Smooth muscle cell (in vitro differentiated cells): ENCODE data around the gene JAK2. TPM values are rescaled to one million over a fixed set of nuclear protein-coding genes. Genes with fewer than 3 reads are reported as not detected.
"Not testable (repeated sequence)": the region's sequence is repeated elsewhere in the genome, so short reads cannot be mapped to it uniquely, and the experiment has no call there.

Experiments used
- DNase-seq: peaks from one replicate; lab custom pipeline; 2025; ENCODE audit not compliant: unreplicated experiment; lab: John Stamatoyannopoulos, UW
- H2AFZ ChIP-seq: fragments of 200-600 bp; sonication (generic); 2 replicates; pipeline ENCODE4 v1.6.0; 2016; ENCODE audit warnings: antibody characterized with exemption, low read depth, mild to moderate bottlenecking
- H3F3A ChIP-seq: fragments of 200-600 bp; sonication (generic); 2 replicates; pipeline ENCODE4 v1.6.0; 2017; ENCODE audit warnings: antibody characterized with exemption, low read depth
- H3K27ac ChIP-seq: fragments of 200-600 bp; sonication (generic); 2 replicates; pipeline ENCODE4 v1.5.1; 2016; ENCODE audit warnings: low read depth, mild to moderate bottlenecking
- H3K27me3 ChIP-seq: fragments of 200-600 bp; sonication (generic); 2 replicates; pipeline ENCODE4 v1.6.1; 2016; ENCODE audit warnings: low read depth, mild to moderate bottlenecking
- H3K36me3 ChIP-seq: fragments of 200-600 bp; sonication (generic); 2 replicates; pipeline ENCODE4 v1.5.1; 2016; ENCODE audit warnings: low read depth
- H3K4me1 ChIP-seq: fragments of 200-600 bp; sonication (generic); 2 replicates; pipeline ENCODE4 v1.5.1; 2016; ENCODE audit warnings: low read depth
- H3K4me2 ChIP-seq: fragments of 200-600 bp; sonication (generic); 2 replicates; pipeline ENCODE4 v1.6.0; 2016; ENCODE audit warnings: mild to moderate bottlenecking
- H3K4me3 ChIP-seq: fragments of 200-600 bp; sonication (generic); 2 replicates; pipeline ENCODE4 v1.5.1; 2016; ENCODE audit warnings: mild to moderate bottlenecking
- H3K79me2 ChIP-seq: fragments of 200-600 bp; sonication (generic); 2 replicates; pipeline ENCODE4 v1.6.0; 2016; ENCODE audit warnings: low read depth, mild to moderate bottlenecking
- H3K9ac ChIP-seq: fragments of 200-600 bp; sonication (generic); 2 replicates; pipeline ENCODE4 v1.6.0; 2016; ENCODE audit warnings: low read depth
- H3K9me3 ChIP-seq: fragments of 200-600 bp; sonication (generic); replicated peaks from 2 replicates; pipeline ENCODE4 v1.5.1; 2016; ENCODE audit warnings: low read depth
- H4K20me1 ChIP-seq: fragments of 200-600 bp; sonication (generic); 2 replicates; pipeline ENCODE4 v1.6.0; 2016; ENCODE audit warnings: low read depth
- CTCF ChIP-seq: fragments of 200-600 bp; sonication (generic); IDR thresholded peaks from 2 replicates; pipeline ENCODE4 v1.5.1; 2017; ENCODE audit warnings: borderline replicate concordance, mild to moderate bottlenecking, antibody characterized with exemption; ENCODE audit not compliant: insufficient read depth, poor library complexity, severe bottlenecking
- WGBS: methylation state at CpG from one replicate; pipeline ENCODE4 v1.1.7; 2016; ENCODE audit warnings: low lambda C conversion rate; 5-methylcytosine and 5-hydroxymethylcytosine counted together
- polyA plus RNA-seq: library from polyadenylated mRNA; unstranded; fragments of >200 nt; fragmentation: Nextera tagmentation; extraction: Ambion mirVana; gene quantifications from 2 replicates; pipeline ENCODE4 v1.2.1, GENCODE V29; 2016
- total RNA-seq: library from RNA; depleted of rRNA; stranded (reverse); fragments of >200 nt; gene quantifications from 2 replicates; pipeline ENCODE4 v1.2.3, GENCODE V29; 2014

Gene JAK2
- total and polyA plus RNA-seq, 2 experiments from 2014 or later: 4.9 to 12.0 TPM

DNA sequence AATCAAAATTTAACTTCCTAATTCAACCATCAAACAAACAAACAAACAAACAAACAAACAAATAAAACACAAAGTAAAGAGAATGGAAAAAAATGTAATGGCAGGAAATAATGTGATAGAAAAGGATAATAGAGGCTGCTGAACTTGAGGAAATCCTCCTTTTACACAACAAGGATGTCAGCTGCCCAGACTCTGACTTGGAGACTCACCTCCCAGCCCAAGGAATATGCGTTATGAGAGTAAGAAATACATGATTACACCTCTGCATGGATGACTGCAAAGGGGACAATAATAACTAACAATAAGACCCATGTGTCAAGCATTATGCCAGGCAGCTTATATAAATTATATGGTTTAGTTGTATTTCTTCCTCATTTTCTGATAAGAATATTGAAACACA, 46.6 kb upstream of the JAK2 start:
- WGBS: 87% methylated on average over 1 of the region's 1 CpG
- Histone ChIP-seq H2AFZ (no peak overlapping the region), H3K9me3 (no peaks in the 10 kb centered on the region), H4K20me1 (no peaks in the 10 kb centered on the region), H3K4me2 (no peak overlapping the region), H3K79me2 (no peaks in the 10 kb centered on the region), H3F3A (no peaks in the 10 kb centered on the region), H3K27me3 (no peaks in the 10 kb centered on the region), H3K36me3 (no peaks in the 10 kb centered on the region), H3K4me1 (peaks cover 4% of the 10 kb centered on the region), H3K9ac (no peak overlapping the region), H3K27ac (no peak overlapping the region), H3K4me3 (no peak overlapping the region)
- no peak for DNase-seq
- no peak for TF ChIP-seq CTCF

DNA sequence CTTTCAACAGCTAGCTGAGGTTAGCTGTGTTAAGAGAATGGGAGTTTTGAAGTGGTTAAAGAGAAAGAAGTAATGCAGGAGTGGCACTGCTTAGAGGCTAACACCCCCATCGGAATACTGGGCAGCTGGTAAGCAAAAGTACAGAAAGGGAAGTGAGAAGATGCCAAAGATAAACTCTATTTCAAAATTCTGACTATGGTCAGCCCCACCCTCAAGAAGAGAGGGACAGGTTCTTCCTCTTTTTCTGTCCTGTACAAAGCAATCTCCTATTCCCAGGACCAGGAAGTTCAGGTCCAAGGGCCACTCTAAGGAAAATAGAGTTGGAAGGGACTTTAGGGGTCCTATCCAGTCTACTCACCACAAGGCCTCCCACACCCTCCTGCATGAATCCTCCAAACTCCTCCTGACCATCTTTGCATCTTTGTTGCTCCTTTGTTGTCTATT, 45.9 kb upstream of the JAK2 start:
- WGBS: 78% methylated on average over 1 of the region's 1 CpG
- Histone ChIP-seq H3K9ac (no peak overlapping the region), H3K79me2 (no peaks in the 10 kb centered on the region), H3K4me1 (peaks cover 4% of the 10 kb centered on the region), H3K27me3 (no peaks in the 10 kb centered on the region), H3K4me3 (no peak overlapping the region), H3F3A (no peaks in the 10 kb centered on the region), H4K20me1 (no peaks in the 10 kb centered on the region), H3K27ac (no peak overlapping the region), H2AFZ (no peak overlapping the region), H3K36me3 (no peaks in the 10 kb centered on the region), H3K9me3 (no peaks in the 10 kb centered on the region), H3K4me2 (no peak overlapping the region)
- no peak for TF ChIP-seq CTCF
- no peak for DNase-seq

GRCh38 chr9:4942042-4942691, 42.9 kb upstream of the JAK2 start:
- WGBS: 70% methylated on average over 7 of the region's 7 CpGs
- H3K79me2 ChIP-seq, H4K20me1 ChIP-seq: not testable (repeated sequence)

DNA sequence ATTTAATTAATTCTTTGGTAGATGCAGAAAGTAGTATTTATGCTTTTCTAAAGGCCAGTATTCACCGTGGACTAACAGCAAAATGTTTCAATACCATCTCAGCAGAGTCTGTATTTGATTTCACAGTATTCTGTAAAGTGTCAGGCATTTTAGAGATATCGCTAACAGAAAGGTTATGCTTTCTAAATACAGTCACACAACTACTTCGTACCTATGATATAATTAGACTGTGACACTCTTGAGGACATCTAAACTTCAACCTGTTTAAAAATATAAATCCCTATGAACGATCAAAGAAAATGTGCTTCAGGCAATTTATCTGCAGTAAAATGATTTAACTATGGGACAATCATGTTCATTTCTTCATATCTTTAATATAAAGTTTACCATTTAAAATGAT, 41.7 kb upstream of the JAK2 start:
- Histone ChIP-seq H3K4me3 (no peak overlapping the region), H3K79me2 (no peaks in the 10 kb centered on the region), H3K4me1 (peaks cover 4% of the 10 kb centered on the region), H3K27me3 (no peaks in the 10 kb centered on the region), H4K20me1 (no peaks in the 10 kb centered on the region), H3K27ac (no peak overlapping the region), H3F3A (no peaks in the 10 kb centered on the region), H3K9me3 (no peaks in the 10 kb centered on the region), H3K9ac (no peak overlapping the region), H3K4me2 (no peak overlapping the region), H2AFZ (no peak overlapping the region), H3K36me3 (no peaks in the 10 kb centered on the region)
- TF ChIP-seq CTCF: no peak
- no peak for DNase-seq
- 96% methylated on average over 4 of the region's 4 CpGs for WGBS

More at GRCh38 chr9:4942042-4942691, 42.9 kb upstream of the JAK2 start:
- not testable (repeated sequence) for H3K36me3 ChIP-seq, DNase-seq, H3K27me3 ChIP-seq, H3F3A ChIP-seq, H2AFZ ChIP-seq, H3K27ac ChIP-seq, H3K9me3 ChIP-seq, H3K9ac ChIP-seq, H3K4me3 ChIP-seq, H3K4me1 ChIP-seq, H3K4me2 ChIP-seq

DNA sequence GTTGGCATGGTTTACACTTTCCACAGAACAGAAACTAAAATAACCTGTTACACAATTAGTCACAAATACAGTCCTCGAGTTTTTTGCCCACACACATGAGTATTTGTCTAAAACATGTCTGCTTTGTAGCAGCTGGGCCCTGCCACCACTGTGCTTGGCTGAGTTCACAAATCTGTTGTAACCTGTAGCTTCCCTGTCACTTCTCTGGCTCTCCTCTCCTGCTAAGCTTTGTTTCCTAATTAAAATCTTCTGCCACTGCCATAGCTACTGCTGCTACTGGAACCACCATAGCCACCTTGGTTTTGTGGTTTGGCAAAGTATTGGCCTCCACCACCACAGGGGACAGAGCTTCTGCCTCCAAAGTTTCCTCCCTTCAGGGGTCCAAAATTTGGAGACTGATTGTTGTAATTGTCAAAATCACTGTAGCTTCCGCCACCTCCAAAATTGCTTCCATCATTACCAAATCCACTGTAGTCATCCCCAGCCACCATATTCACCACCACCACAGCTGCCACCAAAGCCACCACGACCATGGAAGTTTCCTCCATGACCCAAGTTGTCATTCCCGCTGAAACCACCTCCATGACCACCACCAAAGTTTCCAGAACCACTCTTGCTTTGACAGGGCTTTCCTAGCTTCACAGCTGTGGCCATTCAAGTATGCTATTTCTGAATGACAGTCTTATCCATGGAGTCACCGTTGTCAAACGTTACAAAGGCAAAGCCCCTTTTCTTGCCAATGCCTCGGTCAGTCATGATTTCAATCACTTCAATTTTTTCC, 40.5 kb upstream of the JAK2 start:
- H2AFZ ChIP-seq, H3F3A ChIP-seq, H3K27ac ChIP-seq, DNase-seq, H4K20me1 ChIP-seq, H3K79me2 ChIP-seq, H3K27me3 ChIP-seq, H3K4me2 ChIP-seq, H3K9ac ChIP-seq, H3K4me1 ChIP-seq, H3K4me3 ChIP-seq, H3K9me3 ChIP-seq, H3K36me3 ChIP-seq: not testable (repeated sequence)
- 91% methylated on average over 7 of the region's 7 CpGs for WGBS
